Kidney capillary endothelial cell (primary cell): ENCODE results near the gene TRIM75.
"Not testable (repeated sequence)": the region's sequence is repeated elsewhere in the genome, so short reads cannot be mapped to it uniquely, and the experiment has no call there.

Experiments used
- DNase-seq: peaks from one replicate; pipeline ENCODE4 v3.0.0-alpha.2; 2018; ENCODE audit warnings: low spot score

Gene TRIM75

GRCh38 chr4:165053645-165054044 is at the start of gene TRIM75:
TSS of gene TRIM75 (plus strand) at chr4:165053866. CDS start at chr4:165059148, 5,282 bp downstream.
- DNase-seq, result no peak

GRCh38 chr4:165005352-165005925 is 48.2 kb upstream of the TRIM75 start:
- no peak for DNase-seq

- DNase-seq, result no peak
These were observed 47.2 kb upstream of the TRIM75 start for GRCh38 chr4:165006456-165006855.

GRCh38 chr4:165006886-165007285 is 46.8 kb upstream of the TRIM75 start:
- DNase-seq, result no peak

- DNase-seq, result no peak
These were observed 44.0 kb upstream of the TRIM75 start for GRCh38 chr4:165009493-165010227.

- no peak for DNase-seq
These were observed 43.2 kb upstream of the TRIM75 start for GRCh38 chr4:165010487-165010886.

GRCh38 chr4:165010991-165011390 is 42.7 kb upstream of the TRIM75 start:
- no peak for DNase-seq

GRCh38 chr4:165011403-165011802 is 42.3 kb upstream of the TRIM75 start:
- DNase-seq, result no peak

GRCh38 chr4:165013691-165014090 is 40.0 kb upstream of the TRIM75 start:
- no peak for DNase-seq

- DNase-seq, result no peak
These were observed 36.7 kb upstream of the TRIM75 start for GRCh38 chr4:165016971-165017370.

- not testable (repeated sequence) for DNase-seq
These were observed 33.7 kb upstream of the TRIM75 start for GRCh38 chr4:165019995-165020394.

GRCh38 chr4:165025782-165026181 is 27.9 kb upstream of the TRIM75 start:
- not testable (repeated sequence) for DNase-seq

- DNase-seq, result no peak
These were observed 25.8 kb upstream of the TRIM75 start for GRCh38 chr4:165027762-165028402.

GRCh38 chr4:165031436-165032211 is 22.0 kb upstream of the TRIM75 start, which contains the start of gene TRIM60:
TSS of gene TRIM60 (plus strand) at chr4:165031999. CDS start at chr4:165040073, 8,074 bp downstream.
- no peak for DNase-seq

- DNase-seq, result no peak
These were observed 5.5 kb upstream of the TRIM75 start for GRCh38 chr4:165048170-165048569.

GRCh38 chr4:165052627-165053026 is 1.0 kb upstream of the TRIM75 start:
- no peak for DNase-seq

GRCh38 chr4:165055601-165056000 is 1.9 kb downstream of the TRIM75 start:
- no peak for DNase-seq

- DNase-seq, result no peak
These were observed 5.0 kb downstream of the TRIM75 start for GRCh38 chr4:165058666-165059065.

GRCh38 chr4:165059386-165059785 is 5.7 kb downstream of the TRIM75 start:
- no peak for DNase-seq

- no peak for DNase-seq
These were observed 7.3 kb downstream of the TRIM75 start for GRCh38 chr4:165060938-165061337.

- no peak for DNase-seq
These were observed 16.9 kb downstream of the TRIM75 start for GRCh38 chr4:165070560-165070959.

GRCh38 chr4:165073346-165073745 is 19.7 kb downstream of the TRIM75 start:
- not testable (repeated sequence) for DNase-seq
